ENCODE data around the gene GUCY1A1.

Gene GUCY1A1

GRCh38 chr4:155758481-155759371 is 92.1 kb downstream of the GUCY1A1 start, which contains the start of gene GUCY1B1:
Gene GUCY1B1 (plus strand): TSS chr4:155759021. CDS start chr4:155759141, 120 bp downstream.
- POLR2A ChIA-PET: interaction anchor here (0.9 to 1.0 kb wide), 2 partner anchors 53 to 92 kb away, joined by 3 read pairs; partner anchors contain the start of gene GUCY1A1
- peak; percentile 94 for TF ChIP-seq SP2 (tag by site-specific recombination; IDR thresholded peaks at IDR 0.05)
- no peak for TF ChIP-seq ZNF302 (tag by site-specific recombination; IDR thresholded peaks at IDR 0.05; ENCODE audit: low read depth)
- TF ChIP-seq, protein P1, sequence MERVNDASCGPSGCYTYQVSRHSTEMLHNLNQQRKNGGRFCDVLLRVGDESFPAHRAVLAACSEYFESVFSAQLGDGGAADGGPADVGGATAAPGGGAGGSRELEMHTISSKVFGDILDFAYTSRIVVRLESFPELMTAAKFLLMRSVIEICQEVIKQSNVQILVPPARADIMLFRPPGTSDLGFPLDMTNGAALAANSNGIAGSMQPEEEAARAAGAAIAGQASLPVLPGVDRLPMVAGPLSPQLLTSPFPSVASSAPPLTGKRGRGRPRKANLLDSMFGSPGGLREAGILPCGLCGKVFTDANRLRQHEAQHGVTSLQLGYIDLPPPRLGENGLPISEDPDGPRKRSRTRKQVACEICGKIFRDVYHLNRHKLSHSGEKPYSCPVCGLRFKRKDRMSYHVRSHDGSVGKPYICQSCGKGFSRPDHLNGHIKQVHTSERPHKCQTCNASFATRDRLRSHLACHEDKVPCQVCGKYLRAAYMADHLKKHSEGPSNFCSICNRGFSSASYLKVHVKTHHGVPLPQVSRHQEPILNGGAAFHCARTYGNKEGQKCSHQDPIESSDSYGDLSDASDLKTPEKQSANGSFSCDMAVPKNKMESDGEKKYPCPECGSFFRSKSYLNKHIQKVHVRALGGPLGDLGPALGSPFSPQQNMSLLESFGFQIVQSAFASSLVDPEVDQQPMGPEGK (tag by site-specific recombination; IDR thresholded peaks at IDR 0.05): peak; percentile 71
- TF ChIP-seq SCRT1 (tag by site-specific recombination; IDR thresholded peaks at IDR 0.05; ENCODE audit: borderline replicate concordance): no peak
- TF ChIP-seq ZNF513 (tag by site-specific recombination; IDR thresholded peaks at IDR 0.05): no peak
- peak; percentile 39; the same call in 1 of the 2 replicates for TF ChIP-seq ZFP37 (tag by site-specific recombination; IDR thresholded peaks at IDR 0.05)
- peak; percentile 95 for TF ChIP-seq ZBTB20 (tag by site-specific recombination; IDR thresholded peaks at IDR 0.05)
- no peak for TF ChIP-seq ZNF391 (tag by site-specific recombination; IDR thresholded peaks at IDR 0.05; ENCODE audit: borderline replicate concordance, low read depth)
- TF ChIP-seq ZNF830 (tag by site-specific recombination; IDR thresholded peaks at IDR 0.05; ENCODE audit: low read depth): no peak
- TF ChIP-seq ZNF37A (tag by site-specific recombination; IDR thresholded peaks at IDR 0.05): no peak
- TF ChIP-seq ZFHX2 (tag by site-specific recombination; conservative IDR thresholded peaks at IDR 0.05): 0 out of 2 replicates have a peak, but pooled peaks have one; percentile 36
- TF ChIP-seq HIC1 (tag by site-specific recombination; IDR thresholded peaks at IDR 0.05): peak; percentile 13; the same call in 1 of the 2 replicates
- TF ChIP-seq ZBTB26 (tag by site-specific recombination; optimal IDR thresholded peaks at IDR 0.05): peak; percentile 84
- no peak for TF ChIP-seq ZNF140 (tag by site-specific recombination; IDR thresholded peaks at IDR 0.05)
- no peak for TF ChIP-seq ZNF585B (tag by site-specific recombination; IDR thresholded peaks at IDR 0.05)
- no peak for TF ChIP-seq ZNF548 (tag by site-specific recombination; IDR thresholded peaks at IDR 0.05)
- peak; percentile 60 for TF ChIP-seq ZNF501 (tag by site-specific recombination; IDR thresholded peaks at IDR 0.05)
- TF ChIP-seq ZNF239 (tag by site-specific recombination; IDR thresholded peaks at IDR 0.05): no peak
- TF ChIP-seq, protein P2, sequence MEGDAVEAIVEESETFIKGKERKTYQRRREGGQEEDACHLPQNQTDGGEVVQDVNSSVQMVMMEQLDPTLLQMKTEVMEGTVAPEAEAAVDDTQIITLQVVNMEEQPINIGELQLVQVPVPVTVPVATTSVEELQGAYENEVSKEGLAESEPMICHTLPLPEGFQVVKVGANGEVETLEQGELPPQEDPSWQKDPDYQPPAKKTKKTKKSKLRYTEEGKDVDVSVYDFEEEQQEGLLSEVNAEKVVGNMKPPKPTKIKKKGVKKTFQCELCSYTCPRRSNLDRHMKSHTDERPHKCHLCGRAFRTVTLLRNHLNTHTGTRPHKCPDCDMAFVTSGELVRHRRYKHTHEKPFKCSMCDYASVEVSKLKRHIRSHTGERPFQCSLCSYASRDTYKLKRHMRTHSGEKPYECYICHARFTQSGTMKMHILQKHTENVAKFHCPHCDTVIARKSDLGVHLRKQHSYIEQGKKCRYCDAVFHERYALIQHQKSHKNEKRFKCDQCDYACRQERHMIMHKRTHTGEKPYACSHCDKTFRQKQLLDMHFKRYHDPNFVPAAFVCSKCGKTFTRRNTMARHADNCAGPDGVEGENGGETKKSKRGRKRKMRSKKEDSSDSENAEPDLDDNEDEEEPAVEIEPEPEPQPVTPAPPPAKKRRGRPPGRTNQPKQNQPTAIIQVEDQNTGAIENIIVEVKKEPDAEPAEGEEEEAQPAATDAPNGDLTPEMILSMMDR (tag by site-specific recombination; IDR thresholded peaks at IDR 0.05): peak; percentile 84
- TF ChIP-seq SP7 (tag by site-specific recombination; IDR thresholded peaks at IDR 0.05): 0 out of 2 replicates have a peak, but pooled peaks have one; percentile 24
- peak; percentile 99 for TF ChIP-seq ZNF341 (tag by site-specific recombination; IDR thresholded peaks at IDR 0.05; ENCODE audit: low read depth)
- TF ChIP-seq GLIS2 (tag by site-specific recombination; IDR thresholded peaks at IDR 0.05): peak; percentile 92
- peak; percentile 87 for TF ChIP-seq KLF10 (tag by site-specific recombination; IDR thresholded peaks at IDR 0.05)
- TF ChIP-seq, protein P3, sequence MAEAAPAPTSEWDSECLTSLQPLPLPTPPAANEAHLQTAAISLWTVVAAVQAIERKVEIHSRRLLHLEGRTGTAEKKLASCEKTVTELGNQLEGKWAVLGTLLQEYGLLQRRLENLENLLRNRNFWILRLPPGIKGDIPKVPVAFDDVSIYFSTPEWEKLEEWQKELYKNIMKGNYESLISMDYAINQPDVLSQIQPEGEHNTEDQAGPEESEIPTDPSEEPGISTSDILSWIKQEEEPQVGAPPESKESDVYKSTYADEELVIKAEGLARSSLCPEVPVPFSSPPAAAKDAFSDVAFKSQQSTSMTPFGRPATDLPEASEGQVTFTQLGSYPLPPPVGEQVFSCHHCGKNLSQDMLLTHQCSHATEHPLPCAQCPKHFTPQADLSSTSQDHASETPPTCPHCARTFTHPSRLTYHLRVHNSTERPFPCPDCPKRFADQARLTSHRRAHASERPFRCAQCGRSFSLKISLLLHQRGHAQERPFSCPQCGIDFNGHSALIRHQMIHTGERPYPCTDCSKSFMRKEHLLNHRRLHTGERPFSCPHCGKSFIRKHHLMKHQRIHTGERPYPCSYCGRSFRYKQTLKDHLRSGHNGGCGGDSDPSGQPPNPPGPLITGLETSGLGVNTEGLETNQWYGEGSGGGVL (tag by site-specific recombination; IDR thresholded peaks at IDR 0.05): peak; percentile 28; the same call in 1 of the 2 replicates
- TF ChIP-seq KLF1 (tag by site-specific recombination; IDR thresholded peaks at IDR 0.05): 0 out of 2 replicates have a peak, but pooled peaks have one; percentile 11
- TF ChIP-seq EGR2 (tag by site-specific recombination; IDR thresholded peaks at IDR 0.05; ENCODE audit: low read depth): peak; percentile 28

More at GRCh38 chr4:155758481-155759371, 92.1 kb downstream of the GUCY1A1 start, which contains the start of gene GUCY1B1:
- H3K9me3 ChIP-seq (ENCODE audit: control insufficient read depth, insufficient read depth, low read depth, low read length): no peaks in the 10 kb centered on the region
- CTCF ChIA-PET: interaction anchor here (0.6 to 0.9 kb wide), 2 partner anchors 77 to 316 kb away, joined by 4 read pairs; no protein-coding TSS in a partner anchor
- peak within 1 kb of the TSS; percentile 68 for H3K4me3 ChIP-seq (ENCODE audit: low read depth, low read length)
- H3K36me3 ChIP-seq (ENCODE audit: control insufficient read depth in 2 of 2, insufficient read depth in 1 of 2, low read length in 2 of 2): no peaks in the 10 kb centered on the region
- H3K4me1 ChIP-seq (ENCODE audit: control insufficient read depth, insufficient read depth, low read length): no peaks in the 10 kb centered on the region
- H3K27ac ChIP-seq (ENCODE audit: extremely low read depth, low read depth, low read length): peak within 1 kb of the TSS; percentile 85; the same call in 1 of the 2 replicates

Measured in HEK293 (cell line).